ENCODE data around the gene PPAN.
A peak's percentile ranks its signal among the peaks of the same experiment; 100 is the strongest.

Gene PPAN

DNA sequence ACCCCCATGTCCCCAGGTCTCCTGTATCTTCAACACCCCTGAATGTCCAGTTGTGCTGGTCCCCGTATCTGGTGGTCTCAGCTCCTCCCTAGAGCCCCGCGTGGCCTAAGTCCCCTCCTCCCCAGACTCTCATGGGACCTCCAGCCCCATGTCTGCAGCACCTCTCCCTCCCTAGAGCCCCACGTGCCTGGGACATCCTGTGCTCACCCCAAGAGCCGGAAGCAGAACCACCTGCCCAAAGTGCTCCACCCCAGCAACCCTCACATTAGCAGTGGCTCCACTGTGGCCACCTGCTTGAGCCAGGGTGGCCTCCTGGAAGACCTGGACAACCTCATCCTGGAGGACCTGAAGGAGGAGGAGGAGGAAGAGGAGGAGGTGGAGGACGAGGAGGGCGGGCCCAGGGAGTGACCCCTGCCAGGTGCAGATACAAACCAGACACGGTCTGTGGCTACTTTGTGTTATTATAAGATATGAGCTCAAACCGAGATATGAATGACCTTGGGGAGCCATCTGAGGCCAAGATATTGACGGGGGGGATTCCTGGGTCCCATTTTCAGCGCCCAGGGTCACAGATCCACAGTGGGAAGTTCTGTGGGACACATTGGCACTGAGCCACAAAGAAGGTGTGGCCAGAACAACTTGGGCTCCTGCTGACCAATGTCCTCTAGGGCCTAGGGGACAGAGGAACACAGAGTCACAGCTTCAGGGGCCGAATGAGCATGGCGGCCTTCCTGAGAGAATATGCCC lies 14.1 kb upstream of the PPAN start:
- DNase-seq (ENCODE audit: low read depth in 2 of 2, low spot score in 1 of 2): no peak

DNA sequence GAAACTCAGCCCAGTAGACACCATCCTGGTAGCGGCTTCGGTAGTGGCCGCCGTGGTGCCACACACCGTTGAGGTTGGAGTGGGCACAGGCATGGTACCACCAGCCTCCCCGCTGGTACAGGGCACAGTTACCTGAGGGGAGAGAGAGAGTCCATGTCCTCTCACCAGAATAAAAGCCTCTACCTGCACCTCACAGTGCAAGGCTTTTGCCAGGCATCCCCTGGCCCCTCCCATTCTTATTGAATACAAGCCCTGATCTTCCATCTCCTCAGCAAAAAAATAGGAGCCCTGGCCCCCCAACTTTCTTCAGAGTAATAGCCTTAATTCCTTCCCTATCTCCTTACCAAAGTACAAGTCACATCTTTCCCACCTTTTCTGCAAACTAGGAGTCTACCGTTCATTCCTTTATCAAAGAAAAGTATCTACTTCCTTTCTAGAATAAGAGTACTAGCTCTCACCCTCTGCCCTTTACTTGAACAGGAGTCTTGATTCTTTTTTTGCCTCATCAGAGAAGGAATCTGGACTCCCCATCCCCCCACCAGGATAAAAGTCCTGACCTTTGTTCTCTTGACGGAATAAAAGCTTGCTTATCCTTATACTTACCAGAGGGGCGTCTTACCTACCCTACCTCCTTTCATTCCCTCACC lies 13.4 kb upstream of the PPAN start:
- no peak for DNase-seq (ENCODE audit: low read depth in 2 of 2, low spot score in 1 of 2)

DNA sequence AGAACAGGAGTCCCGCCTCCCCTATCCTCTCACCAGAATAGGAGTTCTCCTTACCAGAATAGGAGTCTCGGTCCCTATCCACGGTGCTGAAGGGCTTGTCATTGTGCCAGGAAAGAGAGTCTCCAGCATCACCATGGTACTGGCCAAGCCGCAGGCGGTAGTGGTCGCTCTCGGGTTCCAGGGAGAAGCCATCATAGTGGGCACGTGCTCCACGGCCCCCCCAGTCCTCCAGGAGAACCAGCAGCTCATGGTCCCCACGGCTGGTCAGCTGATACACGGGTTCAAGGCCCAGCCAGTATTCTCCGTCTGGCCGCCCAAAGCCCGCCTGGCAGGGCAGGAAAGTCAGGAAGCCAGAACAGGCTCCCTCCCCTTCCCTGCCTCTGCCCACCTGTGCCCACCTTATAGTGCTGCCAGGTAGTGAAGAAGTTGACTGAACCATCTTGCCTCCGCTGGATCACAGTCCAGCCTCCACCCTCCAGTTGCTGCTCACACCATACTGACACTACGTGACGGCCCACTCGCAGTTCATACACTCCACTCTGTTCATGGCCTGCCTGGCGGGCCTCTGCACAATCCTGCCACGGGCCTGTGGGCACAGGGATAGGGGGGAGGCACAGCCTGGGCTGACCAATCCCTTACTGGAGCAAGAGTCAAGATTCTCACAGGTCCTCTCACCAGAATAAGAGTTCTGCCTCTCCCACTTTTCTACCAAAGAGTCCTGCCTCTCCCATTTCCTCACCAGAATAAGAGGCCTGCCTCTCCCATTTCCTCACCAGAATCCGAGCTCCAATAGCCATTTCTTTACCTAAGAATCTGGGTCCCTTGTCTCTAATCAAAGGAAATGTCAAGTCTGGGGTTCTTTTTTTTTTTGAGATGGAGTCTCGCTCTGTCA lies 12.6 kb upstream of the PPAN start:
- DNase-seq (ENCODE audit: low read depth in 2 of 2, low spot score in 1 of 2): no peak

DNA sequence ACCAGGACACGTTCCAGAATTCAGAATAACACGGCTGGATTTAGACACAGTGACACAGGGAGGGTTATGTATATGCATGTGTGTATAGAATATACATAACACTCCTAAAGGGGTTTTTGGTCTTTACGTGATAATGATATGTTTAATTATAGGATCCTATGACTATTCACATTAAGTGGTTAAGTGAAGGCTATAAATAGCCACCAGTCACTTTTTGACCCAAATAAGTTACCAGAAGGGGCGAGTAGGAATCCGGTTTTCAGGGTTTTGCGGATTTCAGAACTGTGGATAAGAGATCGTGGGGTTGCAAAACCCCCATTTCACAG lies 10.6 kb upstream of the PPAN start:
- DNase-seq (ENCODE audit: low read depth in 2 of 2, low spot score in 1 of 2): no peak

DNA sequence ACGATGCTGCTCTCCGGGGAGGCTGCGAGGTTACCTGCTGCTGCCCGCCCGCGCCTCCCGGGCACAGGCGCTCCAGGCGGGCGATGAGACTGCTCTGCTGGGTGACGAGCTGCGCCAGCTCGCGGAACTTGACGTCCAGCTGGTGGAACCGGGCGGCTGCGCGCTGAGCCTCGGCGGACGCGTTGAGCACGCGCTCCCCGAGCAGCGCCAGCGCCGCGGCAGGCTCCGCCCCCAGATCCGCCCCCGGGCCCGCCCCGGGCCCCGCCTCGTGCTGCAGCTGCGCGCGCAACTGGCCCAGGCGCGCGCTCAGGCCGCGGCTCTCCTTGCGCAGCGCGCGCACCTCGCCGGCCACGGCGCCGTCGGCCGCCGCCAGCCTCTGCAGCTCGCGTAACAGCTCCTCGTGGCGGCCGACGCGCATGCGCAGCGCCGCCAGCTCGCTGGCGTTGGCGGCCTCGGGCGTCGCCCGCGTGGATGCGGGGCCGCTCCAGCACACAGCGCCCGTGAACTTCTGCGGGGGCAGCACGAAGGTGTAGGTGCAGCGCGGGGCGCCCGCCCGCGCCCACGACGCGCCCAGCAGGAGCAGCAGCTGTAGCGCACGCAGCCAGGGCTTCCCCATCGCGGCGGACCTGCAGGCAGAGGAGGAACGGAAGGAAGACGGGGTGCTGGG lies 10.1 kb upstream of the PPAN start:
- peak; percentile 63 to 78 for DNase-seq (ENCODE audit: low read depth in 2 of 2, low spot score in 1 of 2)

DNA sequence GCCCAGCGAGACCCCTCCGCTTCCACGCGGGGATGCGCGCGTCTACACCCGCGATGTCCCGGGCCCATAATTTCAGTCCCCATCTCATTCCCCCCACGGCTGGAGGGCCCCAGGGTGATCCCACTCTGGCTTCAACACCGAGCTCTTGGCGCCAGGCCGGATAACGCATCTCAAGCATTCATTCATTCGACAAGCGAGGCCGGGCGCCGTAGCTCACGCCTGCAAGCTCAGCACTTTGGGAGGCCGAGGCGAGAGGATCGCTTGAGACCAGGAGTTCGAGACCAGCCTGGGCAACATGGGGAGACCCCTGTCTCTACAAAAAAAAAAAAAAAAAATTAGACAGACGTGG lies 9.6 kb upstream of the PPAN start:
- DNase-seq (ENCODE audit: low read depth in 2 of 2, low spot score in 1 of 2): no peak

DNA sequence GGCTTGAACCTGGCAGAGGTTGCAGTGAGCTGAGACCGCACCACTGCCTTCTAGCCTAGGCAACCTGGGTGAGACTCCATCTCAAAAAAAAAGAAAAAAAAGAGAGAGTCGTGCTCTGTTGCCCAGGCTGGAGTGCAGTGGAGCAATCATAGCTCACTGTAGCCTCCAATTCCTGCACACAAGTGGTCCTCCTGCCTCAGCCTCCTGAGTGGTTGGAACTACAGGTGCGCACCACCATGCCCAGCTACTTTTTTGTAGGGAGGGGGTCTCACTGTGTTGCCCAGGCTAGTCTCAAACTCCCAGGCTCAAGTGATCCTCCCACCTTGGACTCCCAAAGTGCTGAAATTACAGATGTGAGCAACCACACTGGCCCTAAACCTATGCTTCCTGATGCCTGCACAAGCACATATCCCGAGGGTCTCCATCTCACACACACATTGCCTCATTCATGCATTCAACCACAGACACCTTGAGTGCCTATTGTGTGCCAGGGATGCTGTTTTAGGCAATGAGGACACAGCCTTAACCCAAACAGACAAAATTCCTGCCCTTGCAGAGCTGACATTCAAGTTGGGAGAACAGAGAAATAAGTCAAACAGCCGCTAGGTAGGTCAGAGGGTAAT lies 5.9 kb upstream of the PPAN start:
- no peak for DNase-seq (ENCODE audit: low read depth in 2 of 2, low spot score in 1 of 2)

DNA sequence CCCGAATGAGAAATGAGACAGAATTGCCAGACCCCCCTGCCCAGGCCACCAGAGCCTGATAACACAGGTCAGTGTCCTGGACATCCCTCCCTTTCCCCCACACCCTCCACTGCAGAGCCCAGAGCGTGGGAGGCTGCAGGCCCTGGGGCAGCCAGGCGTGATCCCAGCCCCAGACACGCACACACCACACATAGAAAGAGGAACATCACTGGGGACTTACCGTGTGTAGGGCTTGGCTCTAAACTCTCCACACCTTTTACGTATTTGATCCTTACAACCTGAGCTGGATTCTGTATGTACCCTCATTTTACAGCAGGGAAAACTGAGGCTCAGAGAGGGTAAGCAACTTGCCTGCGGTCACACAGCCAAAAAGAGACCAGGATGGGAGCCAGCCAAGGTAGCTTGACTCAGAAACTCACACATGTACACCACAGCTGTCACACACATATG lies 3.4 kb upstream of the PPAN start:
- no peak for DNase-seq (ENCODE audit: low read depth in 2 of 2, low spot score in 1 of 2)

DNA sequence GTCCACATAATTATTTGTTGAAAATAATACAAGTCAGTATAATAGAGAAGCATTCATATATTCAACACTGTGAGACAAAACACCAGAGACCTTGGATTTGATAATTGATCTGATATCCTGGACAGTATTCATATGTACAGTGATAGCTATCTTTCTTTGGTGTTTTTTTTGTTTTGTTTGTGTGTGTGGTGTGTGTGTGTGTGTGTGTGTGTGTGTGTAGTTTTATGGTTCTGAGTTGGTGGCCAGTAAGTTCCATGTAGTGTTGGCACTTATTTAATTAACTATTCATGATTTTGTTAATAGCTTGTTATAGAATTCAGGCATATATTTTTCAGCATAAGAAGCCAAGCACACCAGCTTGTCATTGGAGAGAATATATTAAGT lies 2.0 kb upstream of the PPAN start:
- DNase-seq (ENCODE audit: low read depth in 2 of 2, low spot score in 1 of 2): no peak

DNA sequence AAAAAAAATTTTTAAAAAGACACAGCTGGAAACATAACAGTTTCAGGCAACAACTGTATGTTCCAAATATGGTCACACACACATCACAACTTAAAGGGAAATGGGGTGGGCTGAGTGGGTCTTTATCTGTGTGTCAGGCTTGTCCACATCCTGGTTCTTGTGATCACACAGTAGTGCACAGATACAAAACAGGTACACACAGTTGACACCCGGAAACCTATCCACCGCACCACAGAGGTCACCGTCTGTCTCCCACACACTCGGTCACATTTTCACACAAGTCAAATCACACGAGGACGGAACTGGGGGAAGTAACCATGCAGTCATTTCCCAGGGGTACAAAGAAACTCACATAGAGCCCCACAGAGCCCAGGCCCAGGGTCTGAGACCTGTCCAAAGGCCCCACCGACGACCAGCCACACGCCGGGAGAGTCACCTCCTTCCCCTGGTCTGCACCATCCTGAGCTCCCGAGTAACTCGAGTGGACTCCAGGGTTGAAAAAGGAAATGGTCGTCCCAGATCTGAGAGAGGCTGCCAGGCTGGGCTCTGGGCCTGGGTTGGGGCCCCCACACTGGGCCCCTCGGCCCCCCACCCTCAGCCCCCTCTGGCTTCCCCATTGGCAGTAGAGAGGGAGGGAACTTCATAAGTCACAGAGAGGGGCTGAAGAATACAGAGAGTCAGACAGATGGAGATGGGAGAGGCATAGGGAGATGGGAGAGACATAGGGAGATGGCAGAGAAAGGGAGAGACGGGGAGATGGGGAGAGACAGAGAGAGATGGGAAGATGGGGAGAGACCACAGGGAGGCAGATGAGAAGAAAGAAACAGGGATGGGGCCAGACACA lies 1.3 kb upstream of the PPAN start:
- peak; percentile 58 to 76 for DNase-seq (ENCODE audit: low read depth in 2 of 2, low spot score in 1 of 2)

DNA sequence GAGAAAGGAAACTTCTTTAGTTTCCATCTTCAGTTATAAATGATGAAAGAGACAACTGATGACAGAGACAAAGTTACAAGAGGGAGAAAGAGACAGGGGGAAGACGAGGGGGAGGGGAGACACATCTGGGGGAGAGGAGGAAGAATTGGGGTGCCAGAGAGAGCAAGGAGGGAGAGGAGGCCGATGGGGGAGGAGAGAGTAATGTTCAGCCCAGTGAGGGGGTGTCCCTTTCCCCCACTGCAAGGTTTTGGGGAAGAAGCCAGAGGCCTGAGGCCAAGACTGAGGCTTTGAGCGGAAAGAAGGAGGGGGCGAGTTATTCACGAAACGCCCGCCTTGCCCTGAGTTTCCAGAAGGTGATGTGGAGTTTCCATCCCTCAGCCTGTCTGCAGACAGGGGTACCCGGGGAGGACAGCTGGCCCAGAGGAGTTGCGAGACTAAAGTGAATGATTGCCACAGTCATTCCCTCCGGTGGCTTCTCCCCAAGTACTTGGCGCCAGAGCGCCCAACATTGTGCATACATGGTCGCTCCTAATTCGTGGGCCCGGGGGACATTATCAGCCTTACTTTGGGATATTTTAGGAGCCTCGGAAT lies 558 bp upstream of the PPAN start:
- DNase-seq (ENCODE audit: low read depth in 2 of 2, low spot score in 1 of 2): peak; percentile 59 to 78

DNA sequence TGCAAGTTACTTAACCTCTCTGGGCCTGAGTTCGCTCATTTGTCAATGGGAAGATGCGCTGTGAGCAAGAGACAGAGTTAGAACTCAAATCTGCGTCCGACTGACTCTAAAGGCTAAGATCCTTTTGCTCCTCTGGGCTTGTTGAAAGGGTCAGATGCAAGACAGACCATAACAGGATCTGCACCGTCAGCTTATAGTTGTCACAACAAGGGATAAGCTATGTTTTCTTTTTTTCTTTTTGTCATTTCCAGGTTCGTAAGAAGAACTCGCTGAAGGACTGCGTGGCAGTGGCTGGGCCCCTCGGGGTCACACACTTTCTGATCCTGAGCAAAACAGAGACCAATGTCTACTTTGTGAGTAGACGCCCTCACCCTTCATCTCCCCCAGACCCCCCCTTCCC lies 1.1 kb downstream of the PPAN start:
- DNase-seq (ENCODE audit: low read depth in 2 of 2, low spot score in 1 of 2): no peak

DNA sequence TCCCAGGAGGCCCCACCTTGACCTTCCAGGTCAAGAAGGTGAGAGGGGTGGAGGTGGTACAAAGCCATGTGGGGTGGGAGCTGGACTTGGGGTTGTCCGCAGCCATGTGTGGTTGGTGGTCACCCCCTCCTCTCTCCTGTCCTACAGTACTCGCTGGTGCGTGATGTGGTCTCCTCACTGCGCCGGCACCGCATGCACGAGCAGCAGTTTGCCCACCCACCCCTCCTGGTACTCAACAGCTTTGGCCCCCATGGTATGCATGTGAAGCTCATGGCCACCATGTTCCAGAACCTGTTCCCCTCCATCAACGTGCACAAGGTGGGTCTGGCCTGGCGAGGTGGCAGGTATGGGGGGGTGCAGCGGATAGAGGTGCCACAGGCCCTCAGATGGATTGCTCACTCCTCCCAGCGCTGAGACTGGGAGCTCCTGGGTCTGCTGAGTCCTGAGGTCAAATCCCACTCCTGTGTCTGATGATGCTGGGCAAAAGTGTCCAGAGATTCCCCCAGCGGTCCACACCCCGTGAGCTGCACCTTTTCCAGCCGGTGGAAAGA lies 1.7 kb downstream of the PPAN start:
- DNase-seq (ENCODE audit: low read depth in 2 of 2, low spot score in 1 of 2): no peak

DNA sequence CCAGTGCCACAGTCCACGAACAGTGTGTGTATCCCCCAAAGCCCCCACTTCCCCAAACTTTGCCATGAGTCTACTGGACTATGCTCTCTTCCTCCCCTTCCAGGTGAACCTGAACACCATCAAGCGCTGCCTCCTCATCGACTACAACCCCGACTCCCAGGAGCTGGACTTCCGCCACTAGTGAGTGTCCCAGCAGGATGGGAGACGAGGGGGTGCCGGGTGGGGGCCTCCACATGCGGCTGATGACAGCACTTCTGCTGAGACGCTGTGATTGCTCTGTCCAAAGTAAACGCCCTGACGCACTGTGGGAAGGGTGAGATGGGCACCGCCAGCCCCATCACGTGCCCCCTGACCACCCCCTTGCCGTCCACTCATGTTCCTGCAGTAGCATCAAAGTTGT lies 3.4 kb downstream of the PPAN start:
- no peak for DNase-seq (ENCODE audit: low read depth in 2 of 2, low spot score in 1 of 2)

DNA sequence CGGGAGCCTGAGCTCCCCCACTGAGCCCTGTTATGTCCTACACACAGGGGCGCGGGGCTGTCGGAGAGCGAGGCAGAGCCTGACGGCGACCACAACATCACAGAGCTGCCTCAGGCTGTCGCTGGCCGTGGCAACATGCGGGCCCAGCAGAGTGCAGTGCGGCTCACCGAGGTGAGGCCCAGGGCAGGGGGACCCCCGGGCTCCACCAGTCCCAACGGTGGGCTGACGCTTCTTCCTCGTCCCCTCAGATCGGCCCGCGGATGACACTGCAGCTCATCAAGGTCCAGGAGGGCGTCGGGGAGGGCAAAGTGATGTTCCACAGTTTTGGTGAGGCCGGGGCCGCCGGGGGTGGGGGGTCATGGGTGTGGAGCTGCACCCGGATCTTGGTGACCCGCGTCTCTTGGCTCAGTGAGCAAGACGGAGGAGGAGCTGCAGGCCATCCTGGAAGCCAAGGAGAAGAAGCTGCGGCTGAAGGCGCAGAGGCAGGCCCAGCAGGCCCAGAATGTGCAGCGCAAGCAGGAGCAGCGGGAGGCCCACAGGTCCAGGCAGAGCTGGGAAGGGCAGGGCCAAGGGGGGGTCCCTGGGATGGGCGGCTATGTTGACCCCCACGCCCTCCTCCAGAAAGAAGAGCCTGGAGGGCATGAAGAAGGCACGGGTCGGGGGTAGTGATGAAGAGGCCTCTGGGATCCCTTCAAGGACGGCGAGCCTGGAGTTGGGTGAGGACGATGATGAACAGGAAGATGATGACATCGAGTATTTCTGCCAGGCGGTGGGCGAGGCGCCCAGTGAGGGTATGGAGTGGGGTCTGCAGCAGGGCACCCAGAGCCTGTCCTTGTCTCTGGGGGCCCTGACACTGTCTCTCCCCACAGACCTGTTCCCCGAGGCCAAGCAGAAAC lies 4.2 kb downstream of the PPAN start:
- DNase-seq (ENCODE audit: low read depth in 2 of 2, low spot score in 1 of 2): no peak

DNA sequence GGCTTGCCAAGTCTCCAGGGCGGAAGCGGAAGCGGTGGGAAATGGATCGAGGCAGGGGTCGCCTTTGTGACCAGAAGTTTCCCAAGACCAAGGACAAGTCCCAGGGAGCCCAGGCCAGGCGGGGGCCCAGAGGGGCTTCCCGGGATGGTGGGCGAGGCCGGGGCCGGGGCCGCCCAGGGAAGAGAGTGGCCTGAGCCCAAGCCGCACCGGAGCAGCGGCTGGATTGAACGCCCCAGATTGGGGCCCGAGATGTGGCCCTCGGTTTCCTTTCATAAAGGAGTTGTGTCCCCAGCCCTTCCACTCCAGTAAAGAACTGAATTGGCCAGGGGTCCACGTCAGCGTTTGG lies 4.8 kb downstream of the PPAN start:
- DNase-seq (ENCODE audit: low read depth in 2 of 2, low spot score in 1 of 2): no peak

DNA sequence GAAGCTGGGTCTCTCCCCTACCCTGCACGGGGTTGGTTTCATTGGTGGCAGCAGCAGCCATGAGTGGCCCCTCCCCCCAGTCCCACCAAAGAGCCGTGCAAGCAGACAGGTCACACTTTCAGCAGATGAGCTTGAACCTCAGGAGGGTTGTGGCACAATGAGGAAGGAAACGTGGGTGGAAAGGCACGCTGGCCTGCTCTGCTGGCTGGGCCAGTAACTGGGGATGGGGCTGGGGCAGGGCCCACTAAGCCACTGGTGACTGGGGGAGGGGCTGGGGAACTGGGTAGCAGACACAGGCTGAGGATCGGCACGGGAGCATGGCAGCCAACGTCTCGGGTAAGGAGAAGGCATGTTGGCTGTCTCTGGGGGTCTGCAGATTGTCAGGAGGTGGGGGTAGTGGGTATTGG lies 5.2 kb downstream of the PPAN start, which contains the start of gene P2RY11:
P2RY11 (plus strand) TSS at position 289 of the 407 bp plus-strand sequence; CDS start at position 318, 29 bp downstream.
- no peak for DNase-seq (ENCODE audit: low read depth in 2 of 2, low spot score in 1 of 2)

DNA sequence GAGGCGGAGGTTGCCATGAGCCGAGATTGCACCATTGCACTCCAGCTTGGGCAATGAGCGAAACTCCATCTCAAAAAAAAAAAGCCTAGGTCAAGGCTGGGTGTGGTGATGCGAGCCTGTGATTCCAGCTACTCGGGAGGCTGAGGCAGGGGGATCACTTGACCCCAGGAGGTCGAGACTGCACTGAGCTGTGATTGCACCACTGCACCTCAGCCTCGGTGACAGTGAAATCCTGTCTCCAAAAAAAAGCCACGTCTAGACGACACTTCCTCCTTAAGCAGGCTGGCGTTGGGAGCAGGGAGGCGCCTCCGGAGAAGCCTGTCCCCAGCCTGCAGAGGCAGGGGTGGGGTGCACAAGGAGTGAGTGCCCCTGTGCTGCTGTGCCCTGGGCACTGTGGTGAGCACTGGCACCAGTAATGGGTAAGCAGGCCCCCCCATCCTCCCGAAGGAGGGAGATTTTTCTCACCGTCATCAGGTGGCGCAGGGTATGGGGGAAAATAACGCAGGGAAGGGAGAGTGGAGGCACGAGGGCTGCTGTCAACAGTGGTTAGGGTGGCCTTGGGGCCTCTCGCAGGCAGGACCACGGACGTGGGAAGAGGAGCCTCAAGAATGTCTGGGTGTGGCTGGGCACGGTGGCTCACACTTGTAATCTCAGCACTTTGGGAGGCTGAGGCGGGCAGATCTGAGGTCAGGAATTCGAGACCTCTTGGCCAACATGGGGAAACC lies 6.0 kb downstream of the PPAN start:
- DNase-seq (ENCODE audit: low read depth in 2 of 2, low spot score in 1 of 2): peak in 1 of 2 donors; percentile 58

All from stimulated activated CD8-positive, alpha-beta memory T cell treated with anti-CD3 and anti-CD28 coated beads, Interleukin-4, amount 100 ng/mL, for 4 hours (primary cell).